OCI-LY1 (cell line): Measurements from ENCODE around the gene MAPT.

Experiments used
- H2AFZ ChIP-seq: fragments of 200-600 bp; sonication (generic), shearing (Covaris generic); 2 replicates; pipeline ENCODE4 v1.6.0; 2014; ENCODE audit warnings: antibody characterized with exemption, mild to moderate bottlenecking, low read length
- H3F3A ChIP-seq: fragments of 200-600 bp; sonication (generic), shearing (Covaris generic); 2 replicates; pipeline ENCODE4 v1.6.0; 2014; ENCODE audit warnings: mild to moderate bottlenecking, antibody characterized with exemption, low read length, moderate library complexity; ENCODE audit not compliant: insufficient read depth
- H3K27ac ChIP-seq: fragments of 200-600 bp; sonication (generic); 2 replicates; pipeline ENCODE4 v1.5.1; 2014; ENCODE audit warnings: low read length, mixed run types, mild to moderate bottlenecking, low read depth; ENCODE audit not compliant: poor library complexity, severe bottlenecking
- H3K27me3 ChIP-seq: fragments of 200-600 bp; sonication (generic); 2 replicates; pipeline ENCODE4 v1.6.0; 2014; ENCODE audit warnings: antibody characterized with exemption, mild to moderate bottlenecking, low read length, moderate library complexity; ENCODE audit not compliant: insufficient read depth
- H3K36me3 ChIP-seq: fragments of 200-600 bp; sonication (generic); 2 replicates; pipeline ENCODE4 v1.6.1; 2014; ENCODE audit warnings: mild to moderate bottlenecking, antibody characterized with exemption, low read length, moderate library complexity, mixed read lengths; ENCODE audit not compliant: insufficient read depth
- H3K4me1 ChIP-seq: fragments of 200-600 bp; sonication (generic); 2 replicates; pipeline ENCODE4 v1.5.1; 2014; ENCODE audit warnings: mild to moderate bottlenecking, low read length, moderate library complexity; ENCODE audit not compliant: insufficient read depth, severe bottlenecking
- H3K4me2 ChIP-seq: fragments of 200-600 bp; sonication (generic), shearing (Covaris generic); 2 replicates; pipeline ENCODE4 v1.6.1; 2014; ENCODE audit warnings: low read length
- H3K4me3 ChIP-seq: fragments of 200-600 bp; sonication (generic); 2 replicates; pipeline ENCODE4 v1.5.1; 2014; ENCODE audit warnings: low read length, low read depth, mild to moderate bottlenecking, mixed read lengths; ENCODE audit not compliant: poor library complexity, severe bottlenecking
- H3K79me2 ChIP-seq: fragments of 200-600 bp; shearing (Covaris generic); 2 replicates; pipeline ENCODE4 v1.6.1; 2016; ENCODE audit warnings: mixed run types, low read length, mixed read lengths; ENCODE audit not compliant: insufficient read depth
- H3K9ac ChIP-seq: fragments of 200-600 bp; sonication (generic), shearing (Covaris generic); 2 replicates; pipeline ENCODE4 v1.6.1; 2014; ENCODE audit warnings: mild to moderate bottlenecking, low read length, mixed read lengths
- H3K9me2 ChIP-seq: fragments of 200-600 bp; sonication (generic), shearing (Covaris generic); 2 replicates; pipeline ENCODE4 v1.6.1; 2014; ENCODE audit warnings: low read depth, mild to moderate bottlenecking, low read length, mixed read lengths
- H3K9me3 ChIP-seq: fragments of 200-600 bp; shearing (Covaris generic); 2 replicates; pipeline ENCODE4 v1.6.1; 2014; ENCODE audit warnings: low read length, mixed read lengths
- H4K20me1 ChIP-seq: fragments of 200-600 bp; sonication (generic), shearing (Covaris generic); 2 replicates; pipeline ENCODE4 v1.6.0; 2016; ENCODE audit warnings: mild to moderate bottlenecking, low read length; ENCODE audit not compliant: insufficient read depth
- CTCF ChIP-seq: fragments of 200-600 bp; sonication (generic), shearing (Covaris generic); IDR thresholded peaks from 2 replicates; pipeline ENCODE4 v1.5.1; 2017; ENCODE audit warnings: mild to moderate bottlenecking, antibody characterized with exemption, low read length, moderate library complexity, mixed read lengths
- EZH2 ChIP-seq: fragments of 200-600 bp; sonication (generic), shearing (Covaris generic); IDR thresholded peaks from 2 replicates; pipeline ENCODE4 v1.8.0; 2017; ENCODE audit warnings: borderline replicate concordance, mixed run types, mild to moderate bottlenecking, antibody characterized with exemption, low read length, moderate library complexity, mixed read lengths

The MAPT gene

DNA sequence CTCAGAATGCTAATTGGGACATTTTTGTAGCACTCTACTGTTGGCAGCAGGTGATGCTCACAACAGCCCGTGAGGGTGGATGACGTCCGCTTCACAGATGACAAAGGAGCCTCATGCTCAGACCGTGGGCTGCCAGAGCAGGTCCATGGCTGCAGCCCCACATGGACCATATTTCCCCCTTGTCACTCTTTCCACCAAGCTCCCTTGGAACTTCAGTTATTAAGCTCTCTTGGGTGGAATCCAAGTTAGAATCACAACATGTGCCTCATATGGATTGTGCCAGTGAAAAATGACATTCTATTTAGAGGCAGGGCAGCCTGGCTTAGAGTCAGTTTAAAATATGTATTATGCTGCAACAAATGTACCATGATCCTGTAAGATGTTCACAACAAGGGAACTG lies 71.5 kb downstream of the MAPT start:
- no peak overlapping the region for H2AFZ ChIP-seq
- no peaks in the 10 kb centered on the region for H3K9me3 ChIP-seq
- H3K27ac ChIP-seq: no peak overlapping the region
- H3K9ac ChIP-seq: no peak overlapping the region
- no peaks in the 10 kb centered on the region for H3F3A ChIP-seq
- peaks cover 5% of the 10 kb centered on the region; the same call in 1 of the 2 replicates for H3K27me3 ChIP-seq
- no peak overlapping the region for H3K4me2 ChIP-seq
- no peaks in the 10 kb centered on the region for H3K79me2 ChIP-seq
- H3K4me3 ChIP-seq: no peak overlapping the region
- no peaks in the 10 kb centered on the region for H4K20me1 ChIP-seq
- TF ChIP-seq CTCF: no peak
- no peak for TF ChIP-seq EZH2
- H3K9me2 ChIP-seq: no peaks in the 10 kb centered on the region
- H3K36me3 ChIP-seq: no peaks in the 10 kb centered on the region
- no peaks in the 10 kb centered on the region for H3K4me1 ChIP-seq

- TF ChIP-seq CTCF (no peak), EZH2 (no peak)
- Histone ChIP-seq H3K4me2 (no peak overlapping the region), H3K9me3 (no peaks in the 10 kb centered on the region), H2AFZ (no peak overlapping the region), H3K79me2 (no peaks in the 10 kb centered on the region), H3K4me3 (no peak overlapping the region), H3K27ac (no peak overlapping the region), H3F3A (no peaks in the 10 kb centered on the region), H3K27me3 (peaks cover 5% of the 10 kb centered on the region; the same call in 1 of the 2 replicates), H3K4me1 (no peaks in the 10 kb centered on the region), H3K36me3 (no peaks in the 10 kb centered on the region), H4K20me1 (no peaks in the 10 kb centered on the region), H3K9me2 (no peaks in the 10 kb centered on the region), H3K9ac (no peak overlapping the region)
Measured at GRCh38 chr17:45966606-45967280, 72.4 kb downstream of the MAPT start.

DNA sequence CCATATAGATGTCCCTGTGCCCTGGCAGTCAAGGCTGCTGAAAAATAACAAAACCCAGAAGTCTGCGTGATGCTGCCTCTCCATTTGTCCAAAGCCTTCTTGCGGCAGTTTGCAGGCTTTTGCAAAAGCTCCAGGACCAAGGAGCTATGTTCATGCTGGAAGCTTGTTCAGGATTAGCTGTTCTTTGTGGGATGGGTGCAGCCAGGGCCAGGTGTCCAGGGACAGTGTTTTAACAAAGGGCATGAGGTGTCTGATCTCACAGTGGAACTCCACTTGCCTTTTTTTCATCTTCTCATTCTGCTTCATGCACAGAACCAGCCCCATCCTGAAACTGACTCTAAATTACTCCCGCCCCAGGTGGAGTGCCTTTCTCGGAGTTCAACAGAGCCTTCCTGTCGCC lies 73.0 kb downstream of the MAPT start:
- no peak for TF ChIP-seq EZH2
- TF ChIP-seq CTCF: no peak
- Histone ChIP-seq H3K4me1 (no peaks in the 10 kb centered on the region), H3F3A (no peaks in the 10 kb centered on the region), H3K27ac (no peak overlapping the region), H3K4me2 (no peak overlapping the region), H2AFZ (no peak overlapping the region), H3K27me3 (peaks cover 5% of the 10 kb centered on the region; the same call in 1 of the 2 replicates), H3K79me2 (no peaks in the 10 kb centered on the region), H4K20me1 (no peaks in the 10 kb centered on the region), H3K36me3 (no peaks in the 10 kb centered on the region), H3K9me2 (no peaks in the 10 kb centered on the region), H3K4me3 (no peak overlapping the region), H3K9ac (no peak overlapping the region), H3K9me3 (no peaks in the 10 kb centered on the region)
